ENCODE data around the gene EIF4EBP2. TPM values are rescaled to one million over a fixed set of nuclear protein-coding genes. Genes with fewer than 3 reads are reported as not detected.

EIF4EBP2 gene
- total RNA-seq, 1 donor from 2014 or later, result 146 TPM

DNA sequence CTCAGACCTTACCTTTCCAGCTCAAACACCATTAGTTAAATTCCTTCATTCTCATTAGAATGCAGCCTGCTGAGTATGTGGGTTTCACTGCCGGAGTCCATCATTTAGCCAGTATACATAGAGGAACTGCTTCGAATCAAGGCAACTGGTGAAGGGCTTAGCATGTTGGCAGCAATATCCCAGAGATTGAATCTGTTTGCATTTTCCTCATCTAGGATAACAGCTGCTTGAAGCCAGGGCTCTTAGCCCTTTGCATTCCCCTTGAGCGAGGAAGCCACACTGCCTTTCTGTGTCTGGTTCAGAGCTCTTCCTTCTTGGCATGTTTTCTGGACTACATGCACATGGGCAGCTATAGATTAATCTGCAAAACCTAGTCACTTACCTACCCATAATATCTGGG, 22.9 kb downstream of the EIF4EBP2 start:
- H3K27ac Mint-ChIP-seq (ENCODE audit: unreplicated experiment), result no peak overlapping the region
- H3K4me1 Mint-ChIP-seq (ENCODE audit: unreplicated experiment), result peaks cover 17% of the 10 kb centered on the region
- no peak overlapping the region for H3K4me3 Mint-ChIP-seq (ENCODE audit: unreplicated experiment)
- DNase-seq (ENCODE audit: low spot score), result no peak
- no peaks in the 10 kb centered on the region for H3K27me3 Mint-ChIP-seq (ENCODE audit: unreplicated experiment)
- no peaks in the 10 kb centered on the region for H3K9me3 Mint-ChIP-seq (ENCODE audit: unreplicated experiment)
- H3K36me3 Mint-ChIP-seq (ENCODE audit: low read depth, unreplicated experiment), result peaks cover 30% of the 10 kb centered on the region
- TF ChIP-seq, protein P1, sequence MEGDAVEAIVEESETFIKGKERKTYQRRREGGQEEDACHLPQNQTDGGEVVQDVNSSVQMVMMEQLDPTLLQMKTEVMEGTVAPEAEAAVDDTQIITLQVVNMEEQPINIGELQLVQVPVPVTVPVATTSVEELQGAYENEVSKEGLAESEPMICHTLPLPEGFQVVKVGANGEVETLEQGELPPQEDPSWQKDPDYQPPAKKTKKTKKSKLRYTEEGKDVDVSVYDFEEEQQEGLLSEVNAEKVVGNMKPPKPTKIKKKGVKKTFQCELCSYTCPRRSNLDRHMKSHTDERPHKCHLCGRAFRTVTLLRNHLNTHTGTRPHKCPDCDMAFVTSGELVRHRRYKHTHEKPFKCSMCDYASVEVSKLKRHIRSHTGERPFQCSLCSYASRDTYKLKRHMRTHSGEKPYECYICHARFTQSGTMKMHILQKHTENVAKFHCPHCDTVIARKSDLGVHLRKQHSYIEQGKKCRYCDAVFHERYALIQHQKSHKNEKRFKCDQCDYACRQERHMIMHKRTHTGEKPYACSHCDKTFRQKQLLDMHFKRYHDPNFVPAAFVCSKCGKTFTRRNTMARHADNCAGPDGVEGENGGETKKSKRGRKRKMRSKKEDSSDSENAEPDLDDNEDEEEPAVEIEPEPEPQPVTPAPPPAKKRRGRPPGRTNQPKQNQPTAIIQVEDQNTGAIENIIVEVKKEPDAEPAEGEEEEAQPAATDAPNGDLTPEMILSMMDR (IDR thresholded peaks at IDR 0.05; ENCODE audit: unreplicated experiment), result no peak

DNA sequence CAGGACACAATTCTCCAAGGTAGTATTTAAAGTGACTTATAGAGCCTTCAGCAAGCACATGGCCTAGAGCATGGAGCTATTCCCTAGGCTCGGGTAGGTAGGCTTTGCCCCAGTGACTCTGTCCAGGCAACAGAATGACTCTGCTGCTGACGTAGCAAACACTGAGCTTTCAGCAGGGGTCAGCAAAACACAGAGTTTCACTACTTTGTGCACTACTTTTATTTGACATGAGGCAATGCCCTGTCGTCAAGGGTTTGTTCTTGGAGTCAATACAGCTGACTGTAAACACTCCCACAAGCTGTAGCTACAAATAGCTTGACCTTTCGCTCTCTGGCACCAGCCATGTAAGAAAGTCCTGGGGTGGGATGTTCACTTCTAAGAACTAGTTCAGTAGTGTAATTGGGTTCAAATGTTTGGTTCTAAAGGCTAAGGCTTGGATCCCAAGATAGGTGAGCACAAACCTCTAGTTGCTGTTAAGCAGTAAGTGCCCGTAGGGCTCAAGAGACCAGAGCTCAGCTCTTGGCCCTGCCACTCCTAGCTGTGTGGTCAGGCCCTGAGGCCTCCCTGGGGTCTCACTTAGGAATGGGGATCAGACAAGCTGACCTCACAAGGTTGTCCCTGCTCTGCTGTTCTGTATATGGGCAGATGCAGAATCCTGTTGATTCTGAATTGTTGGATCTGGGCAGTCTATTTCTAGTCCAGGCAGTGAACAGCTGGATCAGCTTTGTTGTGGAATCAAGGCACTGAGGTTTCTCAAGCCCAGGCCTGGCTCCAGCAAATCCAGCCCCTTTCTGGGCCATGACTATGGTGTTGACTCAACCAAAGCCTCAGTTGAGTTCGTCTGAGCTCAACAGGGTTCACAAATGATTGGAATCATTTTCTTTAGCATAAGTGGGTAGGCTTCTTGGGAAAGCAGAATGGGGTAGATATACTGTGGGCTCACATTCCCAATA, 26.8 kb downstream of the EIF4EBP2 start:
- Mint-ChIP-seq H3K36me3 (ENCODE audit: low read depth, unreplicated experiment) (peaks cover 4% of the 10 kb centered on the region), H3K9me3 (ENCODE audit: unreplicated experiment) (no peaks in the 10 kb centered on the region), H3K27me3 (ENCODE audit: unreplicated experiment) (no peaks in the 10 kb centered on the region), H3K27ac (ENCODE audit: unreplicated experiment) (no peak overlapping the region), H3K4me1 (ENCODE audit: unreplicated experiment) (peaks cover 7% of the 10 kb centered on the region), H3K4me3 (ENCODE audit: unreplicated experiment) (no peak overlapping the region)
- no peak for DNase-seq (ENCODE audit: low spot score)
- TF ChIP-seq, protein P1 (IDR thresholded peaks at IDR 0.05; ENCODE audit: unreplicated experiment), result no peak

DNA sequence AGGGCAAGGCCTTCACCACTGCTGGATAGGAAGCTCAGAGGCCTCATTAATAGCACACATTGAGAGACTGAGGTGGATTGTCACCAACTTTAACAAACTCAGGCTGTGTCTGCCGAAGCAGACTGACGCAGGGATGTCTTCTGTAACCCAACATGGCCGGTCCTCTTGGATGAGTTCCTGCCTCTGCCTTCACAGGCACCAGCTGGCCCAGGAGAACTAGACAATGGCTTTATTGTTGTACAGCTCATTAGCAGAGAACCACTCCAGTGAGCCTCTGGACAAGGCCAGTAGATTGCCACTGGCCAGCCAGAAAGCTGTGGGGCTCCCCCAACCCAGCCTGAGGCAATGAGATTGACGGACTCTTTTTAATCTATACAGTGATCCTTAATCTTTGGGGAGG, 28.2 kb downstream of the EIF4EBP2 start:
- no peak for DNase-seq (ENCODE audit: low spot score)
- no peaks in the 10 kb centered on the region for H3K9me3 Mint-ChIP-seq (ENCODE audit: unreplicated experiment)
- peaks cover 4% of the 10 kb centered on the region for H3K36me3 Mint-ChIP-seq (ENCODE audit: low read depth, unreplicated experiment)
- H3K4me3 Mint-ChIP-seq (ENCODE audit: unreplicated experiment), result no peak overlapping the region
- TF ChIP-seq, protein P1 (IDR thresholded peaks at IDR 0.05; ENCODE audit: unreplicated experiment), result no peak
- peak overlapping the region; percentile 8 for H3K27ac Mint-ChIP-seq (ENCODE audit: unreplicated experiment)
- peaks cover 4% of the 10 kb centered on the region for H3K27me3 Mint-ChIP-seq (ENCODE audit: unreplicated experiment)
- H3K4me1 Mint-ChIP-seq (ENCODE audit: unreplicated experiment), result peaks cover 7% of the 10 kb centered on the region

DNA sequence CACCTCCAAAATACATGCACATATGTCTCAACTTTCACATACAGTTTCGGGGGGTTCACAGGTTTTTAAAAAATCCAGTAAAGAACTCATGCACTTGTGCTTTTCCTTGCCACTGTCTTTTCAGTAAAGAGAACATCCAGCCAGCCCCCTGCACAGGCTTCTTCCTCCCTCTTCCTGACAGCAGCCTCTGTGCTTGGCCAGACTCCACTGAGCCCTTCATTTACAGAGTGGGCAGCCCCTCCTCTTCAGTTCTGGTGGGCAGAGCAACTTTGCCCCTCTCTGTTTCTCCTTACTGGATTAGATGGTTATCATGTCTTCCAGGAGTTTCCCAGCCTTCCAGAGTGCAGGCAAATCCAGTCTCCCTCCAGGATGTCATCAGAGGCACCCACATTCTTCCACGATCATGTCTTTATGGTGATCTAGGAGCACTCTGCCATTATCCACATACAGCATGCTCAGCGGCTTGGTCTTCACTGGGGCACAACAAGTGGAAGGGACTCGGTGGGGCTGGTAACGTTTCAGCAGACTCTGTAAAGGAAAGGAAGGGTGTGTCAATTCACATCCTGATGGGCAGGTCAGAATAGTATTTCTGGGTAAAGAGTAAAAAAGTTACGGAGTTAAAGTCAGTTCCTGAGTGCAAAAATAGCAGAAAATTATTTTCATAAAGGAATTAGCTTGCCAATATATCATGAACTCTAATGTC, 28.8 kb downstream of the EIF4EBP2 start:
- no peak overlapping the region for H3K4me3 Mint-ChIP-seq (ENCODE audit: unreplicated experiment)
- no peaks in the 10 kb centered on the region for H3K9me3 Mint-ChIP-seq (ENCODE audit: unreplicated experiment)
- H3K36me3 Mint-ChIP-seq (ENCODE audit: low read depth, unreplicated experiment), result peaks cover 4% of the 10 kb centered on the region
- H3K4me1 Mint-ChIP-seq (ENCODE audit: unreplicated experiment), result peaks cover 7% of the 10 kb centered on the region
- no peak for DNase-seq (ENCODE audit: low spot score)
- peaks cover 4% of the 10 kb centered on the region for H3K27me3 Mint-ChIP-seq (ENCODE audit: unreplicated experiment)
- TF ChIP-seq, protein P1 (IDR thresholded peaks at IDR 0.05; ENCODE audit: unreplicated experiment), result no peak
- peak overlapping the region; percentile 61 for H3K27ac Mint-ChIP-seq (ENCODE audit: unreplicated experiment)
